PC-9 (cell line): ENCODE measurements around the gene MOK.

ENCODE experiments used
- CTCF ChIP-seq: fragments of 200-600 bp; sonication (generic); conservative IDR thresholded peaks from 2 replicates; pipeline ENCODE4 v1.6.1; 2017; ENCODE audit warnings: mixed run types, antibody characterized with exemption, mild to moderate bottlenecking, moderate library complexity
- EZH2 ChIP-seq: fragments of 200-600 bp; sonication (generic); IDR thresholded peaks from 2 replicates; pipeline ENCODE4 v1.8.0; 2017; ENCODE audit warnings: antibody characterized with exemption, low read depth

- no peak for TF ChIP-seq EZH2
- TF ChIP-seq CTCF: no peak
Measured at GRCh38 chr14:102217399-102217798, 87.6 kb downstream of the MOK start.
